T follicular helper cell (primary cell): ENCODE results near the gene PSMB10.

Experiments
- DNase-seq: peaks from one replicate; pipeline ENCODE4 v3.0.0-alpha.2; 2020; ENCODE audit warnings: low read depth

Gene PSMB10

DNA sequence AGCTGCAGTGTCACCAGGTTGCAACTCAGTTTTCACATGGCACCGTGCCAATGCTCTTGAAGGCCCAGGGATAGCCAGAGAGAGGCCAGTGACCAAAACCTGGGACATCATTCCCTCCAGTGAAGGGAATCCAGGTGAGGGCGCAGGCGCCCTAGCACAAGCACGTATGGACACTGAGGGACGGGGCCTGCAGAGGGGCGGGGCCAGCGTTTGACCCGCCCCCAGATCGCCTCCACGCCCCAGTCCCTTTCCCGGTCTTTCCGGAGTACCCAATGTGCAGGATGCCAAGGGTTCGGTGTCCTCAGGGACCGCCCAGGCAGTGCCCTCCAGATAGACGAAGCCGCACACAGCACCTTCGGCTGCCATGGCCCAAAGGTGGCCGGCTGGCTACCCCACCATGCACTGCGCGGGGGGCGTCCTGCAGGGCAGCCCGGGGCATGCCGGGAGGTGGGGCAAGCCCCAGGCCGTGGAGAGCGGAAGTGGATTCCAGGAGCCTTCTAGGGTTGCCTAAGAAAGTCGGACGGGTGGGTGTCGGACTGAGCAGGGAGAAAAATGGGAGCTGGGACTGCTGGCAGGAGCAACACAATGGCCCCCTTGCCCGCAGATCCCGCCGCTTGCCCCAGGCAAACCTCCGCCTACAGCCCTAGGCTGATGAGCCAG, 27.1 kb upstream of the PSMB10 start:
- DNase-seq, result no peak

DNA sequence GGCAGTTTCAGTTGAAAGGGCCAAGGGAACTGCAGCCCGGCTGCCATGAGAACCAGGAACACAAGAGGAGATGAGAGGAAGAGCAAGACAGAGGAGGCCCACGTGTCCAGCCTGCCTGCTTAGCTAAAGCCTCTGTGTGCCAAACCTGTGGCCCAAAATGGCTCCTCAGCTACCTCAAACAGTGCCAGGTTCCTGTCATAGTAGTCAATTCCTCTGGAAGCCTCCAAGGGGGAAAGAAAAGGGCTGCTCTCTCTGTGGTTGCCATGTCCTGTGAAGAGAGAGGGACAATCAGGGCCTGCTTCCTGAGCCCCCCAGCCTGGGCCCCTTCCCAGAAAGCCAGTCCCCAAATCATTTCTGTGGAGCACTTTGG, 26.6 kb upstream of the PSMB10 start:
- DNase-seq, result no peak

DNA sequence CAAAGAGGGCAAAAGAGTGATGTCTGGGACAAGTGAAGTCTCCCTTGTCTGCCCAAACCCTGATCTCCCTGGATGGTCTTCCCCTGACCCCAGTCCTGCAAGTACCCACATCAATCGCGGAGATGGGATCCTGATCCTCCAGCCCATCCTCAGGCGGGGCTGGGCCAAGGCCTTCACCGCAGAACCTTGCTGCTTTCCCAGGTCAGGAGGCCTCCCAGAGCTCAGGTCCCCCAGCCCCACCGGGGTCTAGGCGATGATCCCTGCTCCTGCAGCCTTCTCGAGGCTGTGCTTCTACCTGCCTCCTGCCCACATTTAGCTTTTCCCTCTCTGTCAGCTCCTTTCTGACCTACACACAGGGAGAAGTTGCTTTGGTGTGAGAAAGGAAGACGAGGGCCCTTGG, 25.5 kb upstream of the PSMB10 start:
- DNase-seq, result no peak

DNA sequence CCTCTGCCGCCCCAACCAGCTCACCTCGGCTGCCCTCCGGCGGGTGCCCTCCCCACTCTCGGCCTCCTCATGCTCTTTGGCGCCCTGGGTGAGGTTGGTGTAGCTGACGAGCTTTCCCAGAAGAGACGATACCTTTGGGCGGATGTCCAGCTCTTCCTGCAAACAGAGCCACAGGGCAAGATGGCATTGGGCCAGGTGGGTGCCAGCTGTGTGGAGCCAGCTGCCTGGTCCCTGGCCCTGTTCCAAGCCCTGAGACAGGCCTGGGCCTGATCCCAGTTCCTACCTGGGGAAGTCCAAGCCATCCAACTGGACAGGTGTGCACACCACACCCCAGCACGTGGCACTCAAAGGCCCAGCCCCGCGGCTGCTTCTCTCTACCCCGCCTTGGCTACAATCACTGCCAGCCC, 24.9 kb upstream of the PSMB10 start:
- no peak for DNase-seq

DNA sequence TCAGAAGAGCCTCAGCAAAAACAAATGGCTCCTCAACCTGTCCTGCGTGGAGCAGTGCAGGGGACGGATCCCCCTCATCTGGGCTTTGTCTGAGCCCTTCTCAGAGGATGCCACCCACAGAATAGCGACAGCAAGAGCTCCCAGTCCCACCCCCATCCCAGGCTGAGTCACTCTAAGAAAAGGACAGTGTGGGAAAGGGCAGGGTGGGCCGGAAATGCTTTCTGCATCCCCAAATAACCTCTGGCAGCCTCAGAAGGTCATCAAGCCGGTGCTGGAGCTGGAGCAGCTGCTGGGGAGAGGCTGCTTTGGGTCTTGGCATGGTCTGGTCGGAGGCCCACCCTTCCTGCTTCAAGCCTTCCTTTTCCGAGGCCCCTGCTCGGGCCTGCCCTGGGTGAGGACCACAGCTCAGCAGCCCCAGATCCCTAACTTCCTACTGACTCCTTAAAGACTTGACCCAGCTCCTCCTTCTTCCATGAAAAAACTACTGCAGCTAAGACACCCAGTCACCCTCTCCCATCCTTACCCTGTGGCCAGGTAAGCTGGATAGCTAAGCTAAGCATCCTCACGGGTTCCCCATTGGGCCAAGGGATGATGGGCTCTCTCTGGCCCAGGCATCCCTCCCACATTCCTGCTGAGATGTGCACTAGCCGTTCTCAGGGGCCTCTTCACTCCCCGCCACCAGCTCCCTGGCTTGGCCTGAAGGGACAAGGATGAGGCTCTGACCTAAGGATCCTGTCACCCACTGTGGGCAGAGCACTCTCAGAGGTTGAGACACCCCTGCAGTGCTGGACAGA, 23.1 kb upstream of the PSMB10 start:
- no peak for DNase-seq

DNA sequence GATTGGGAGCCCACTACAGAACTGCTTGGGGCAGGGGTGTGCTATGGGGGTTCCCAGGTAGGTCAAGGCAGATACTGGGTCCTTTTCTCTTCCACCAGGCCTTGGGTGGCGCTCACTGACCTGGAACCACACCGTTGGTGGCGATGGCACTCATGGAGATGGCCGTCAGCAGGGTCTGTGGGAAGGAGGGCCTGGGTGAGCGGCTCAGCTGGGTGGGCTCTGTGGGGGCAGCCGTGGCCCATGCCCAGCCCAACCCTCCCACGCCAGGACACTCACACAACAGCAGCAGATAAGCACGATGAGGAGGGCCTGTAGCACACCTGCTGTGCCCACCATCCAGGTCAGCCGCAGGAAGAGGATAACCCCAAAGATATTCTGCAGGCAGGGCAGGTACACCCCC, 21.0 kb upstream of the PSMB10 start:
- DNase-seq, result no peak

DNA sequence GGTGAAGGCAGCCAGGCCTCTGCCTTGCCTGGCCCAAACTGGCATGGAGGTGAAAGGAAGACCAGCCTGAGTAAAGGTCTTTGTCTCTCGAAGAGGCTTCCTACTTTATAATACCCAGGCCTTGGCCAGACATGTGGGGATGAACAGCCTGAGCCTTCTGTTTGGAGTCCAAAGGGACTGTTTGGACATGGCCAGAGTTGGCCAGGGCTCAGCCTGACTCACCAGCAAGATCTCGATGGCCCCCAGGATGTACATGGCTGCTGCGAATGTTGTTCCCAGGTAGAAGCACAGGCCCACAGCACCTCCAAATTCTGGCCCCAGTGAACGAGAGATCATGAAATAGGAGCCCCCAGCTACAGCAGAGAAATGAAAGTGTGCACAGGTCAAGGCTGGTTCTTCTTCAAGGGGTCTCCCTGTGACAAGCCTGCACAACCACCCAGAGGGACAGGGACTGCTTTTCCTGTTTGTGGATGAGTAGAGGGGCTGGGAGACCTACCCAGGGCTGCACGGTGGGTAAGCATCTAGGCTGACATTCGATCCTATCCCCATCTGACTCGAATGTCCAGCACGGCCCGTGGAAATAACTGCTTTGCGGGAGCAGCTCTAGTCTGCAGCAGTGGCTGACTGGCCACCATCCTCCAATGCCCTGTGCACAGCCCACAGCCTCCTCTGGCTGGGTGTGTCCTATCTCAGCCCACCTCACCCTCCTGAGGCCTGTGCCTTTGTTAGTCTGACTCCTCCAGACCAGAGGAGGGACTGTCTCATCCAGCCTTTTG, 18.0 kb upstream of the PSMB10 start:
- DNase-seq, result no peak

DNA sequence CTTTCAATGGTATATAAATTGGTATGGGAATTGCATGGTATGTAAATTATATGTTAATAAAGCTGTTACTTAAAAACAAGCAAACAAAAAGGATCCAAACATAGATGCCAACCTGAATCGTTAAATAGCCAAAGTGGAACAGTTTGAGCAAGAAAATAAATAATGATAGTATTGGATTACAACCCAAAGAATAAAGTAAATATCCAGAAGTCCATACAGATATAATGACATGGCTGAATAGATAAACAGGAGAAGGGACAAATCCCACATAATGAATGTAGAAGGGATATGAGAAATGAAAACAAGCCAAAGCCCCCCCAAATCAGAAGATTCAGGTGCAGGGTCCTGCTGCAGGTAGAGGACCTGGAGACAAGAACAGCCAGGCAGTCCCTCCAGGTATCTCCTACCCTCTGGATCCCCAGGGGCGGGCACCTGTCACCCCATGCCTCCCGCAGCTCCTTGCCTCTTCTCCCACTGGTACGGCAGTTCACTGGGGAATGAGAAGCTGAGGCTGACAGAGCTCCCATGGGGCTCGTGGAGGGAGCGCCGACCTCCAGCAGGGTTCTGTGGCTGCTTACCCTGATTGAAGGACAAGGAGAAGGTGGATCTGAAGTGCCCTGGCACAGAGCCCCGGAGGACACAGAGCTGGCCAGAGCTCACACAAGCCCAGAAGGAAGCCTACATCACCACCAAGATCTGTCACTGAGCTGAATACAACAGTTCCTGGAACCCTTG, 17.2 kb upstream of the PSMB10 start:
- no peak for DNase-seq

DNA sequence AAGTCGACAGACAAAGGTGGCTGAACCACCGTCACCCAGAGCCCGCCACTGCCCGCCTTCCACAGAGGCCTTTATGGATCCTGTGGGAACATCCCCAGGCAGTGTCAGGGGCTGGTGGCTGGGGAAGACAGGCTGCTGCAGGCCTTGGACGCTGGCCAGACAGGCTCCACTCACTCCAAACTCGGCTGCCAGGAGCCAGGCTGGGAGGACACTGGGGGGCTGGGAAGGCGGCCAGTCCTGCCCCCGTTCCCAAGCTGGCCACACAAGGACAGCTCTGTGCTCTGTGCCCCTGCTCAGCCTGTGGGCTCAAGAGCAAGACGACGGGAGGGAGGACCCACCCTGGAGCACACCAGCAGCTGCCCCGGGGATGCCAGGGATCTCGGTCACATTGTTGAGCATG, 14.8 kb upstream of the PSMB10 start:
- DNase-seq, result no peak

DNA sequence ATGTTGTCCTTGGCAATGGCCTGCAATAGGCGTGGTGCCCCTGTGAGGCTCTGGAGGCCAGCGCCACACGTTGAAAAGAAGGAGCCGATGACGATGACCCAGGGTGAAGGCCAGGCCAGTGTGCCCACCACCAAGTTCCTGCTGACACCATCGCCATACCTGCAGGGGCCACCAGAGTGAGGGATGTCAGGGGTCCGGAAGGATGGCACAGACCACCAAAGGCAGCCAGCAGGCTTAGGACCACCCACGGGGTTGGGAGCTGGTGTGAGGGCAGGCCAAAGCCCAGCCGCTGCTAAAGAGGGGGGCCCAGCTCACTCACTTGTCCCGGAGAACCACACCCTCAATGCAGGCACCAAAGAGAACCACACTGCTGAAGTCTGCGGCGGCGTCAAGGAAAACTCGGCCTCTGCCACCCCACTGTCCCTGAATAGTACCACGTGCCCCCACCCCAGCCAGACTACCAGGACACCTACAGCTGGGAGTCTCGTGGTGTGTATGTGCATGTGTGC, 13.7 kb upstream of the PSMB10 start:
- DNase-seq, result no peak

DNA sequence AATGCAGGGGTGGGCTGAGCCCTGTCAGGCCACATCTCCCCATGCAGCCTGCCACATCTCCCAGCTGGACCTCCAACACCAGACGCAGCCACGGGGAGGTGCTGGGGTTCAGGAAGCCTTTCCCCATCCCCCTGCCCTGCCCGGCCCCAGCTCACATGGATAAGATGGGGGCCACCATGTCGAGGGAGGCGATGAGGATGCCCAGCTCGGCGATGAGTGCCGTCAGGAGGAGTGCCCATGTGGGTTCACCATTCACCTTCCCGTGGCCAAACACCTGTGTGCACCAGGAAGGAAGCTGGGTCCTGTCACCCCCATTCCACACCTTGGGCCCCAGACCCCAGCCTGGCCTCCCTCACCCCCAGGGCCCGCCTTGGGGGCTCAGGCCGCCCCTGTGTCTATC, 13.0 kb upstream of the PSMB10 start:
- no peak for DNase-seq

DNA sequence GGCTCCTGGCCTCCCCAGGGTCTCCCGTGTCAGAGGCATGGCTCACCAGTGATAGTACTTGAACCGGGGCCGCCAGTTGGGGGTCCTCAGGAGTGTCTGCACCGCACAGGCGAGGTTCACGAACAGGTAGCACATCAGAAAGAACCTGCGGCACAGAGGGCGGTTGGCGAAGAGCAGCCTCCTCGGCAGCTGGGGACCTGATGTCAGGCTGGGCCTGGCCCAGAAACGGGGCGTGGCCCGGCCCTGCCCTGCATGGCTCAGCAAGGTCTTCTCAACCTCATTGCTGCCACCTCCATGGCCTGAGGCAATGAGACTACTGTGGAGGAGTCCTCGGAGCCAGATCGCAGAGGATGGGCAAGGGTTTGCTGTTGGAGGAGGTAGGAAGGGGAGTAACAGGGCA, 11.4 kb upstream of the PSMB10 start:
- DNase-seq, result no peak

DNA sequence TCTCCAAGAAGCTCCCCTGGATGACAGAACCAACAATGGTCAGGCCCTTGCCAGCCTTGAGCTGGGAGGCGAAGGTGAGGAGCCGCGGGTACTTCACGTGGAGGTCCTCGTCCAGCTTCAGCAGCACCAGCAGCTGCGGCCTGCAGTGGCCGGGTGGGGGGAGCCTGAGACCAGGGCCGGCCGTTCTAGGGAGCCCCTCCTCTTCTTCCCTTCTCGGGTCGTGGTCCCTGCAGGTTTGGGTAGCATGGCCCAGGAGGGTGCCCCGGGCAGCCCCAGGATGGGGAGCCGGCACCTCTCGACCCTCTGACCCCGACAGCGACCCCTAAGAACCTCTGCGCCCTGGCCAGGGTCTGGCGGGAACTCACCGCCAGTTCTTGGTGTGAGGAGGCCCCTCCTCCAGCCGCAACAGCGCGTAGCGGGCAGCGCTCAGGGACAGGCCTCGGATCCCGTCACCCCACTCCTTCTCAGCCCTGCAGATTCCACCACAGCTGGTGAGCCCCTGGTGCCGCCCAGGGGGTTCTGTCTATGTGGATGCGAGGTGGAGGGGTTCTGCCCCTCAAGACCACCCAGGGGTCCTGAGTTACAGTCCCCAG, 10.4 kb upstream of the PSMB10 start:
- DNase-seq, result no peak

DNA sequence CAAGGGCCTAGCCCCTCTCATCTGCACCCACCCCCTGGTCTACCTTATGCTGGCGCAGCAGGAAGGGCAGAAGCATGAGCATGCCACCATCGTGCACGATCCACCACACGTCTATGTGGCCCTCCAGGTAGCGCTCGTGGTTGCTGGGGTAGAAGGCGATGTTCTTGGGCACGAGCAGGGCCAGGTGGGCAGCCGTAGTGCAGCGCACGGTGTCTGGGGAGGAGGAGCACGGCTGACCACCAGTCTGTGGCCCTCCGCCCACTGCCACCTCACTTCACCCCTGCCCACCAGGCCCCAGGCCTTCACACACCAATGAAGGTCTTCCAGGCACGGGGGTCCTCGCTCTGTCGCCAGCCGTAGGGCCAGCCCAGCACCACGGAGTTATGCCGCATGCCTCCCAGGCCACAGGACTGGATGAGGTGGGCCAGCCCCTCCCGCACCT, 9.5 kb upstream of the PSMB10 start:
- DNase-seq, result no peak

DNA sequence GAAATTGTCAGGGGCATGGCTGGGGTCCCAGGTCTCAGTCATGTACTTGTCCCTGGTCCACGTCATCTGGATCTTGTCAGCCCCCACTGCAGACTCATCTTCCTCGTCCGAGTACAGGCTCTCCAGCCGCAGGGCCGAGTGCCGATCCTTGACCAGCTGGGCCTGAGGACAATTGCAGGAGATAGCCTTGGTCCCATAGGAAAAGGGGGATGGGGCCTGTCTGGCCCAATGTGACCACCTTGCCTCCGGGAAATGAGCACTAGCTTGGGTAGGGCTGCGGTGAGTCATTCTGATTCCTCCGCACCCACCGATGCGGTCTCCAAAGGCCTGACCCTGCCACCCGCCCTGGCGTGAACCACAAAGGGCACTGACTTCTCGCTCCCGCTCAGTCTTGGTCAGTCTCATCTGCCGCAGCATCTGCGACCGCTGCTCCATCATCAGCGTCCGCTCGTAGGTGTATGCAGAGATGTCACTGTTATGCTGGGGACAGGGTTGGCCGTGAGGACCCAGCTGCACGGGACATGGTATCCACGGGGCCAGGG, 8.8 kb upstream of the PSMB10 start:
- DNase-seq, result no peak

DNA sequence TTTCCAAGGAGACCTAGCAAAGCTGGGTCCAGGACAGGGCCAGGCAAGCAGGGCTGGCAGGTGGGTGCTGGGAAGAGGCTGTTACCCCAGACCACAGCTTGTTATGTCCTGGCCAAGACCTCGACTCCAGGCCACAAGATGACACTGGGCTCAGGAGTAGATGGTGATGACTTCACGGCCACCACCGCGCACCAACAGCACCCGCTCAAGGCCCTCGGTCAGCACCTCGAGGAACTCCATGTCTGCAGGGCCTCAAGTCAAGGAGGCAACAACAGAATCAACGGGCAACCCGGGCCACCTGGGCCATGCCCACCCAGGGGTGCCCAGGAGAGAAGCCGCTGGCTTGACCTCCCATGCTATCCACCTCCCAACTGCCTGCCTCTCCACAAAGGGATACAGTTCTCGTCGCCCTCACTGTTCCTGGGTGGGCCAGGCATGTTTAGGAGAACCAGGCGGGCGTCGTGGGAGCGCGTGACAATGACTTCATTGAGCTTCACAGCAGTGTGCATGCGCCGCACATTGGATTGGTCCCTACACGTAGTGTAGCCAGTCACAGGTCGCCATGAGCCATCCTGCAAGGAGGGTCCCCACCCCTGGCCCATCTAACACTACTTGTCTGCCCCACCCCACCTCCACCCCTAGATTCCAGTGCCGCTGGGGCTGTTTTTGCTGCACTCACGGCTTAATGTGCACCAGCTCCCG, 8.2 kb upstream of the PSMB10 start:
- DNase-seq, result no peak

DNA sequence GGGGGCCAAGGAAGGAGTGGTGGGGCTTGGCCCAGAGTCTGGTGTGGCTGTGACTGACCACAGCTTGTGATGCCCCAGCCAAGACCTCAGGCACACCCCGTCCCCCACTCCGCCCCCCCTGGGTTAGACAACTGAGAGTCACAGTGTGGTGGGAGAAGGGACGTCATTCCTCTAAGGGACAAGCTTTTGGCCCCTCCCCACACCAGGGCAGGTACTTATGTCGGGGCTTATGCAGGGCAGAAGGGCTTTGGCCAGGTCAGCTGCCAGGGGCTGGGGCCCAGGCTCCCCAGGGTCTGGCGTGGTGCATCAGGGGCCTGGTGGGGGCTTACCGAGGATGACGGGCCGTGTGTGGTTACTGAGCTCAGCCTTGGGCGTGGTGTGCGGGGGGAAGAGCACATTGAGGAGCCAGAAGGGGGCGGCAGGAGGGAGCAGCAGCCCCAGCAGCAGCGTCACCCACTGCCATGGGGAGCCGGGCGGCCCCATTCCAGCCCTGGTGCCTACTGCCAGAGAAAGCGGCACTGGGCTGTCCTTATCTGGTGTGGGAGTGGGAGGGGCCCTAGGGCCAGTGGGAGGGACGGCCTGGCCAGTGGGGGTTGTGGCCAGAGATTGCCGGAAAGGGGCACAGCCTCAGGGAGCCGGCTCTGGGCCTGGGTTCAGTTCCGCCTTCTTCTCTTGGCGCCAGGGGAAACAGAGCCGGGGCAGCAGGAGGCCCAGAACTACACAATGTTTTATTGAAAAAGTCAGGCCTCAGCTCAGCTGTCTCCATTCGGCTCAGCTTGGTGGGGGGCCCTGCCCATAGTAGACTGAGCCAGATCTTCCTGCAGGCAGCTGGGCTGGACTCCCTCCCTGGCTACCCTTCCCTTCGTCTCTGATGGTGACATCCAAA, 7.2 kb upstream of the PSMB10 start, which contains the start of gene LCAT:
TSS of gene LCAT (minus strand) at position 502 of the 886 bp plus-strand sequence. CDS start at position 483, 19 bp downstream.
- no peak for DNase-seq

DNA sequence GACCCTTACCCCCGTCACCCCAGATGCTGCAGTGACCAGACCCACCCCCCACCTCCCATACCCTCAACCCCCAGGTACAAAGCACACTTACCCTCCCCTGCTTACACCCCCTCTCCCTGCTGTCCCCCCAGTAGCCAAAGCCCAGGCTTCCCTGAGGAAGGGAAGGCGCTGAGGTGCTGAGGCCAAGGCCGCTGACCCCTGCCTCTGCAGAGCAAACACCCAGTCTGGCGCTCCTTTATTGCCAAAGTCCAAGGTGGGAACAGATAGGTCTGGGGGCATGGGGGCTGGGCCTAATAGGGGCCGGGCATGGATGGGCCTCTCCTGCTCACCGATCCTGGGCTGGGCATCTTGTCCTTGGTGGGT, 6.6 kb upstream of the PSMB10 start:
- no peak for DNase-seq

DNA sequence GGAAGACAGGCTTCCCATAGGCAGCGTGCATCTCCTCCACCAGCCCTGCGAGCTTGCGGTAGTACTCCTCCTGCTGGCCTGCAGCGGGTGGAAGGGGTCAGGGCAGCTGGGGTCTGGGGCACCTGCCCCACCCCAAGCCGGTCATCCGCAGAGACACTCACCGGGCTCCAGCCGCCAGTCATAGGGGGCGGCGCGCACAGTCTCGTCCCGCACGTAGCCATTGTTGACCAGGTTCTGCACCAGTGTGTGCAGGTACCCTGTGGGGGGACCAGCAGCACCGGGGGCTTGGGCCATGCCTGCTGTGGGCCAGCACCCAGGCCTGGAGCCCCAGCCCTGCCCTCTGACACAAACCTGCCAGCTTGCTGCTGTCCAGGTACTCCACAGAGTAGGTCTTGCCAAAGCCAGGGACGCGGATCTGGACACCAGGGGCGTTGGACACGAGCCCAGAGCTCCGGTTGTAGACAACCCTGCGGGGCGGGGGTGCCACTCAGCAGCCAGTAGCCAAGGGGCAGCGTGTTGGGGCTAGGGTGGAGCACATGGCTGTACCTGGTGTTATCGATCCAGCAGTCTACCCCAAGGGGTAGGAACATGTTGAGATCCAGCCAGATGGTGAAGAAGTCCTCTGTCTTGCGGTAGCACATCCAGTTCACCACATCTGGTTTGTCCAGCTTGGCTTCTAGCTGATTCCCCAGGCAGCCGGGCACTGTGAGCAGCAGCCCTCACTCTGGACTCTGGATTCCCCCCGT, 6.0 kb upstream of the PSMB10 start:
- no peak for DNase-seq
